Measurements from ENCODE around the gene ATF6B.

DNA sequence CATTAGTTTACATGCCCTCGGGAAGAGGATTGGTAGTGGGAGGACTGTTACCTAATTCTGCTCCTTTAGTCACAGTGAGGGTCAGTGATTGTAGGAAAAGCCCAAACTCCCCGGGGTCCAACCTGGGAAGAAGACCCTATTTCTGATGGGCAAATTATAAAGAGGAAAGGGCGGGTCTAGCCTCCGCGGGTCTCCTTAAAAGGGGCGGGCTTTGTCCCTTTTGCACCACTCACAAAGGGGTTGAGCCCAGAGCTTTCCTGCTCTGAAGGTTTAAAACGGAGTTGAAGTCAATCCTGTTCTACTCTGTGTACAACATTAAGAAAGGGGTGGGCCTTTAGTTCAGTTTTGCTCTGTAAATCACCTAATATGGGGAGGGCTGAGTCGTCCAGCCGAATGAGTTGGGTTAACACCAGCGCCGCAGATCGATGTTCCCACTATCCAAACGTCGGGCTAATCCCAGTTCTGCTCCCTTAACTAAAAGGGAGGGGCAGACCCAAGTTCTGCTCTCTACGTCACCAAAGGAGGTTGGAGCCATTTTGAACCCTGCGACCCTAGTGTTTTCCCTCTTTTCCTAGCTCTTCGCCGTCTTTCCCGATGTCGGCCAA is 49.2 kb upstream of the ATF6B start:
- TF ChIP-seq CTCF (conservative IDR thresholded peaks at IDR 0.05) (no peak), EZH2 (IDR thresholded peaks at IDR 0.05; ENCODE audit: low read depth) (no peak)

Data from PC-9 (cell line).